ENCODE measurements around the gene CYP2D6. TPM values are rescaled to one million over a fixed set of nuclear protein-coding genes. Genes with fewer than 3 reads are reported as not detected.
A peak's percentile ranks its signal among the peaks of the same experiment; 100 is the strongest.

The CYP2D6 gene
- total RNA-seq, 1 experiment from 2014 or later = 0.55 TPM

GRCh38 chr22:42079319-42080251, 51.0 kb downstream of the CYP2D6 start, which contains the start of gene SMDT1:
TSS of gene SMDT1 (plus strand) at chr22:42079700. CDS start at chr22:42079769, 69 bp downstream.
- Histone ChIP-seq H3K4me2 (ENCODE audit: low read length) (peak within 1 kb of the TSS; percentile 100), H3K4me3 (ENCODE audit: low read length) (peak within 1 kb of the TSS; percentile 95), H3K4me1 (ENCODE audit: insufficient read depth, low read length) (peaks cover 10% of the 10 kb centered on the region), H2AFZ (ENCODE audit: low read length) (peak within 1 kb of the TSS; percentile 85), H3K27ac (ENCODE audit: low read length) (peak within 1 kb of the TSS; percentile 76), H3K9ac (ENCODE audit: low read length) (peak within 1 kb of the TSS; percentile 92), H4K20me1 (ENCODE audit: low read length) (no peaks in the 10 kb centered on the region), H3K79me2 (ENCODE audit: low read length) (peaks cover 17% of the 10 kb centered on the region), H3K27me3 (ENCODE audit: low read length) (no peaks in the 10 kb centered on the region), H3K9me2 (replicated peaks; ENCODE audit: low read length) (no peaks in the 10 kb centered on the region), H3F3A (ENCODE audit: low read length, unreplicated experiment) (no peaks in the 10 kb centered on the region), H3K36me3 (ENCODE audit: low read depth, low read length) (peaks cover 3% of the 10 kb centered on the region; the same call in 1 of the 2 replicates), H3K9me3 (ENCODE audit: low read length) (no peaks in the 10 kb centered on the region)
- ChIA-PET CTCF (no interaction called here), POLR2A (ENCODE audit: unreplicated experiment) (interaction anchor here (0.7 kb wide), 1 partner anchor 16 kb away, joined by 3 read pairs; no protein-coding TSS in a partner anchor)
- BruUV-seq (replicated peaks) = TSS peak; percentile 65
- TF ChIP-seq CTCF (conservative IDR thresholded peaks at IDR 0.05; ENCODE audit: low read depth, low read length) (no peak), EZH2phosphoT487 (IDR thresholded peaks at IDR 0.05; ENCODE audit: borderline replicate concordance, low read length) (no peak)
- intact Hi-C loops (cut with micrococcal nuclease) = loop anchor here (1.0 kb wide), 1 partner anchor 11 kb away; the partner anchor contains the start of gene NDUFA6
- ATAC-seq = peak; percentile 90
- peak; percentile 95 for DNase-seq

GRCh38 chr22:42078469-42079318, 51.9 kb downstream of the CYP2D6 start:
- POLR2A ChIA-PET (ENCODE audit: unreplicated experiment) = interaction anchor here (0.5 kb wide), 1 partner anchor 92 kb away, joined by 4 read pairs; no protein-coding TSS in a partner anchor
- TF ChIP-seq CTCF (conservative IDR thresholded peaks at IDR 0.05; ENCODE audit: low read depth, low read length) (no peak), EZH2phosphoT487 (IDR thresholded peaks at IDR 0.05; ENCODE audit: borderline replicate concordance, low read length) (no peak), EZH2 (IDR thresholded peaks at IDR 0.05; ENCODE audit: low read length, unreplicated experiment) (no peak)
- peaks cover 10% of the 10 kb centered on the region for H3K4me1 ChIP-seq (ENCODE audit: insufficient read depth, low read length)
- H3K36me3 ChIP-seq (ENCODE audit: low read depth, low read length) = peaks cover 3% of the 10 kb centered on the region; the same call in 1 of the 2 replicates
- no peaks in the 10 kb centered on the region for H3K9me2 ChIP-seq (replicated peaks; ENCODE audit: low read length)
- ATAC-seq (no peak), DNase-seq (no peak)
- intact Hi-C loops (cut with micrococcal nuclease) = no loop called here
- no peaks in the 10 kb centered on the region for H3K9me3 ChIP-seq (ENCODE audit: low read length)
- peak overlapping the region; percentile 95 for H3K4me3 ChIP-seq (ENCODE audit: low read length)
- H3K27ac ChIP-seq (ENCODE audit: low read length) = peak overlapping the region; percentile 42
- H3F3A ChIP-seq (ENCODE audit: low read length, unreplicated experiment) = no peaks in the 10 kb centered on the region
- H2AFZ ChIP-seq (ENCODE audit: low read length) = peak overlapping the region; percentile 85
- H4K20me1 ChIP-seq (ENCODE audit: low read length) = no peaks in the 10 kb centered on the region
- peak overlapping the region; percentile 100 for H3K4me2 ChIP-seq (ENCODE audit: low read length)
- BruUV-seq (replicated peaks) = TSS peak; percentile 91
- peaks cover 17% of the 10 kb centered on the region for H3K79me2 ChIP-seq (ENCODE audit: low read length)
- H3K9ac ChIP-seq (ENCODE audit: low read length) = peak overlapping the region; percentile 92
- H3K27me3 ChIP-seq (ENCODE audit: low read length) = no peaks in the 10 kb centered on the region
- CTCF ChIA-PET = interaction anchor here (0.8 kb wide), 1 partner anchor 294 kb away, joined by 3 read pairs; no protein-coding TSS in a partner anchor
